Motor neuron (in vitro differentiated cells): ENCODE measurements around the gene ANP32A. TPM values are rescaled to one million over a fixed set of nuclear protein-coding genes. Genes with fewer than 3 reads are reported as not detected.
"Not testable (repeated sequence)": the region's sequence is repeated elsewhere in the genome, so short reads cannot be mapped to it uniquely, and the experiment has no call there.

Experiments used
- ATAC-seq, 8 experiments: fragments of 200-7000 bp; cut with Tn5 transposase; replicated peaks in 6 of 8; 2 replicates each; pipeline ENCODE4 v1.8.0; 2021; ENCODE audit warnings: mild to moderate bottlenecking in 8 of 8, moderate library complexity in 8 of 8
- H3K27ac ChIP-seq, 2 donors: fragments of 250-450 bp; sonication (Bioruptor Pico); 2 replicates each; pipeline ENCODE4 v1.9.0; 2021; ENCODE audit warnings: antibody characterized with exemption in 2 of 2, mild to moderate bottlenecking in 2 of 2, moderate library complexity in 1 of 2
- H3K4me1 ChIP-seq, 2 donors: fragments of 250-450 bp; sonication (Bioruptor Pico); replicated peaks in 1 of 2; 2 replicates each; pipeline ENCODE4 v1.6.1; 2021; ENCODE audit warnings: antibody characterized with exemption in 2 of 2, mild to moderate bottlenecking in 2 of 2, moderate library complexity in 1 of 2
- H3K4me3 ChIP-seq, 5 donors: fragments of 250-450 bp; sonication (Bioruptor Pico); 2 replicates each; pipeline ENCODE4 v1.9.0; 2021; ENCODE audit warnings: antibody characterized with exemption in 5 of 5, mild to moderate bottlenecking in 5 of 5, moderate library complexity in 4 of 5
- WGBS, 10 experiments: fragments of 450-650 bp; shearing (Covaris generic); methylation state at CpG; one replicate each; pipeline ENCODE4 v1.0.0; 2022; 5-methylcytosine and 5-hydroxymethylcytosine counted together
- in situ Hi-C, 9 experiments: fragments of 400-800 bp; cut with MboI; loops; one replicate each; pipeline ENCODE4 v1.15.0; 2021; ENCODE audit warnings: low sequenced_read_pairs in 9 of 9, low pct_unique_long_range_greater_than_20kb in 2 of 9; ENCODE audit not compliant: unreplicated experiment in 9 of 9
- total RNA-seq, 8 experiments: library from RNA; unstranded; fragments of 300-600 nt; gene quantifications; 2 replicates each; pipeline versions ENCODE4 v1.2.3 to v1.2.4, GENCODE V29; 2022

Gene ANP32A
- 100 to 1,000 TPM in 7 of 8 experiments, 10 to 100 TPM in 1; 49.4 to 217 (median 150) TPM for total RNA-seq

GRCh38 chr15:68820295-68821189 is at the start of gene ANP32A:
Gene ANP32A (minus strand): TSS chr15:68820895. CDS start chr15:68820751, 144 bp downstream.
- in situ Hi-C loops: no loop called here
- 0% methylated on average over 1 to 6 of the region's 81 CpGs; no CpG with 5 or more reads in 7 of the 10 experiments for WGBS, 10 experiments
- Histone ChIP-seq H3K4me1 (peaks cover 13% of the 10 kb centered on the region in 2 donors), H3K4me3 (peak within 1 kb of the TSS; percentile 55 to 92 (median 91)), H3K27ac (peak within 1 kb of the TSS; percentile 99)
- ATAC-seq: peak; percentile 63 to 82 (median 78)

- Histone ChIP-seq H3K4me3 (no peak overlapping the region), H3K27ac (no peak overlapping the region), H3K4me1 (no peaks in the 10 kb centered on the region)
- ATAC-seq: no peak
- in situ Hi-C loops: no loop called here
- 60 to 83% (median 79%) methylated on average over 1 to 2 of the region's 2 CpGs; no CpG with 5 or more reads in 4 of the 10 experiments for WGBS, 10 experiments
Observed at GRCh38 chr15:68868296-68868695, 47.6 kb upstream of the ANP32A start.

- Histone ChIP-seq H3K4me3 (no peak overlapping the region), H3K4me1 (no peaks in the 10 kb centered on the region), H3K27ac (no peak overlapping the region)
- ATAC-seq: no peak
- in situ Hi-C loops: no loop called here
Observed at GRCh38 chr15:68862415-68862814, 41.7 kb upstream of the ANP32A start.

DNA sequence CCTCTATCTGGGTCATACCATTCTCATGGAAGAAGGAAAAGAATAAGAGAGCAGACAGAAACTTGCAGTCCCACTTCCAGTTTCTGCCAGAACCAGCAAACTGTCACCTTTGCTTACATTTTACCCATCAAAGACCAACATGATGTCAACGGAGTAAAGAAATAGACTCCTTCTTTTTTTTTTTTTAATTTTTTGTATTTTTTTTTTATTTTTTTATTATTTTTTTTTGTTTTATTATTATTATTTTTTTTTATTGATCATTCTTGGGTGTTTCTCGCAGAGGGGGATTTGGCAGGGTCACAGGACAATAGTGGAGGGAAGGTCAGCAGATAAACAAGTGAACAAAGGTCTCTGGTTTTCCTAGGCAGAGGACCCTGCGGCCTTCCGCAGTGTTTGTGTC is 38.0 kb upstream of the ANP32A start:
- WGBS, 10 experiments: 17 to 78% (median 62%) methylated on average over 1 to 4 of the region's 4 CpGs; no CpG with 5 or more reads in 2 of the 10 experiments
- H3K27ac ChIP-seq, in situ Hi-C loops: not testable (repeated sequence)

DNA sequence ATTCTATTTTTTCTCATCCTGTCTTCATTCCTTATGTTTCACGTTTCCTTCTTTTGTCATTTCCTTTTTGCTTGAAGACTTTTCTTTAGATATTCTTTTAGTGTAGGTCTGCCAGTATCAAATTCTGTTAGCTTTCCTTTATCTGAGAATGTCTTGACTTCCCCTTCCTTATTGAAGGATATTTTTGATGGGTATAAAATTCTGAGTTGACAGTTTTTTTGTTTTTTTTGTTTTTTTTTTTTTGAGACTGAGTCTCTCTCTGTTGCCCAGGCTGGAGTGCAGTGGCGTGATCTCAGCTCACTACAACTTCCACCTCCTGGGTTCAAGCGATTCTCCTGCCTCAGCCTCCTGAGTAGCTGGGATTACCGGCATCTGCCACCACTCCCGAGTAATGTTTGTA is 36.7 kb upstream of the ANP32A start:
- H3K27ac ChIP-seq, in situ Hi-C loops, H3K4me1 ChIP-seq, ATAC-seq, H3K4me3 ChIP-seq: not testable (repeated sequence)
- 39 to 100% (median 81%) methylated on average over 1 to 5 of the region's 5 CpGs for WGBS, 10 experiments

More for the DNA sequence above, 38.0 kb upstream of the ANP32A start:
- not testable (repeated sequence) for ATAC-seq, H3K4me3 ChIP-seq, H3K4me1 ChIP-seq

DNA sequence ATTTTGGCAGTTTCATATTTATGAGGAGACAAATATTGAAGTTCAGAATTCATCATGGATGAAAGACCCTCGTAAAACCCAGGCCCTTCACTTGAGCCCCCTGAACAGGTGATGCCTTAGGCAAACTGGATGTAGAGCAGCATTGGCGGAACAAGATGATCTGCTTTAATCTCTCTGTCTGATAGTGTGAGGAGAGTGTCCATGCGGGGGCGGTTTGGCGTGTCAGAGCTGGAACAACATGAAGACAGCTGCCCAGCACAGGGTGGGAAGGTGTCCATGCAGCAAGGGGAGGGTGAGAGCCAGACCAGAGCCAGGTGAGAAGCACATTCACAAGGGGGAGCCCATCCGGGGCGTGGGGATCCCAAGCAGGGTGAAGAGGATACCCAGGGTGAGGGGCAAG is 31.8 kb upstream of the ANP32A start:
- no peak for ATAC-seq
- Histone ChIP-seq H3K27ac (no peak overlapping the region), H3K4me1 (no peaks in the 10 kb centered on the region), H3K4me3 (no peak overlapping the region)
- 20 to 83% (median 56%) methylated on average over 1 to 5 of the region's 7 CpGs; no CpG with 5 or more reads in 2 of the 10 experiments for WGBS, 10 experiments
- in situ Hi-C loops: no loop called here

DNA sequence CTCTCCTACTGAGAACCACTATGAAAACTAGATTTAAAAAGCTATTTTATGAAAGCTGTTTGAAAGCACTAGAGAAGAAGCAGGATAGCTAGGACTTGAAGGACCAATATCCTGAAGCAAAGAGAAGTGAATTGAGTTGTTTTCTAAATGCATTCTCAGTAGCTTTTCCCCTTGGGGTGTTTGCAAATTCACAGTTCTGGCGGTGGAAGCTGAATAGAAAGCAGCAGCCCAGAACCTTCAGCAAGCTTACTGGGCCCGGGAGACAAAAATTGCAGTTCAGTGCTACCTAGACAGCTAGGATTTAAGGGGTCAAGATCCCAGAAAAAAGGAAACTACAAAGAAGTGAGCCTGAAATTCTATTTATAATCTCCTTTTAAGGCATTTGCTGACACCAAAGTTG is 31.3 kb upstream of the ANP32A start:
- no peak overlapping the region for H3K27ac ChIP-seq
- no peak for ATAC-seq
- in situ Hi-C loops: no loop called here
- H3K4me3 ChIP-seq: no peak overlapping the region
- H3K4me1 ChIP-seq: no peaks in the 10 kb centered on the region
- 0 to 80% (median 43%) methylated on average over 1 to 2 of the region's 2 CpGs; no CpG with 5 or more reads in 1 of the 10 experiments for WGBS, 10 experiments

DNA sequence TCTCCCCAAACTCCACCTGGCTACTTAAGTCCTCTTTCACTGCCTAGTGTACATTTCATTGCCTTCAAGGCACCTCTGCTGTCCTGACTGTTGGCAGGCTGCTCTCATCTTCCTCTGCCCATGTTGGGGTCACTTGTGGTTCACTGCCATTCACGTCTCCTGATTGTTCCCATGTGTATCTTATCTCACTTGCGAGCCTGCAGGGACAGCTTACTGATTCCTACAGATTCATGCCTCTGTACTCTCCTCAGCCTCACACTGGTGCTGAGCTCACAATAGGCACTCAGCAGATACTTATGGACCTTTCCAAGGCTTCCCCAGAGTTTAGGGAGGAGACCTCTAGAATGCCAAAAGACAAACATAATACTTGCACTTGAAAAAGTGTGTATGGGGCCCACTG is 28.8 kb upstream of the ANP32A start:
- no peaks in the 10 kb centered on the region for H3K4me1 ChIP-seq
- ATAC-seq: no peak
- H3K27ac ChIP-seq: no peak overlapping the region
- WGBS, 10 experiments: 0 to 71% (median 60%) methylated on average over 1 to 2 of the region's 2 CpGs; no CpG with 5 or more reads in 5 of the 10 experiments
- in situ Hi-C loops: no loop called here
- H3K4me3 ChIP-seq: no peak overlapping the region

DNA sequence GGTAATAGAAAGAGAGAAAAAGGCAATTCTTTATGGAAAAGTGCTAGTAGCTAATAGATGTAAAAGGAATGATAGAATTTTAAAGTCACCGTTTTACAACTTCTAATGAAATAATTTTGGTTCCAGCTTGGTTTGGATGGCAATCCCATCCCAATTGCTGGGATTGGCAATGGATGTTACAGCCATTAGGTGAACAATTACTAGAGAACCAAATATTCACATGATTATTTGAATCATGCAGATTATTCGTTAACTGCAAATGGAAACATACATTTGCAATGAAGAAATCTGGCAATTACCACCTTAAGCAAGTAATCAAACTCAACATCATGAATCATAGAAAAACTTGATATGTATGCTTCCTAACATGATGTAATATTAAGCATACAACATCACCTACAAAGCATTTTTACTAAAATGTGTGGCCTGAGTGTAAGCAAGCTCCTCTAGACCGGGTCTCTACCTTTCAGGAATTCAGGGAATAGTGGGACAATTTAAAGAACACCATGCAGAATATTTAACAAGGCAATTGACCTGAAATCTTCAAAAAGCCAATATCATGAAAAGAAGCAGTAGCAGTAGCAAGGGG is 26.2 kb upstream of the ANP32A start:
- Histone ChIP-seq H3K4me1 (no peaks in the 10 kb centered on the region), H3K27ac (no peak overlapping the region), H3K4me3 (no peak overlapping the region)
- ATAC-seq: no peak
- in situ Hi-C loops: no loop called here
- WGBS, 10 experiments: 45 to 97% (median 80%) methylated on average over 1 to 3 of the region's 3 CpGs

GRCh38 chr15:68844856-68845550 is 24.3 kb upstream of the ANP32A start:
- H3K4me1 ChIP-seq: no peaks in the 10 kb centered on the region

GRCh38 chr15:68843425-68844311 is 23.0 kb upstream of the ANP32A start:
- no peak overlapping the region for H3K27ac ChIP-seq
- in situ Hi-C loops: no loop called here
- H3K4me3 ChIP-seq: peak overlapping the region; percentile 11 to 26 (median 18)
- peak; percentile 58 to 82 (median 70) for ATAC-seq
- H3K4me1 ChIP-seq: no peaks in the 10 kb centered on the region
- WGBS, 10 experiments: 0 to 29% (median 9%) methylated on average over 1 to 21 of the region's 32 CpGs

More at GRCh38 chr15:68844856-68845550, 24.3 kb upstream of the ANP32A start:
- ATAC-seq: no peak
- H3K27ac ChIP-seq: no peak overlapping the region
- 0 to 100% (median 89%) methylated on average over 1 to 4 of the region's 5 CpGs; no CpG with 5 or more reads in 1 of the 10 experiments for WGBS, 10 experiments
- in situ Hi-C loops: no loop called here
- H3K4me3 ChIP-seq: no peak overlapping the region

- WGBS, 10 experiments: 18 to 89% (median 70%) methylated on average over 1 of the region's 1 CpG; no CpG with 5 or more reads in 2 of the 10 experiments
- in situ Hi-C loops: no loop called here
- ATAC-seq: no peak
- H3K27ac ChIP-seq: no peak overlapping the region
- H3K4me1 ChIP-seq: no peaks in the 10 kb centered on the region
- H3K4me3 ChIP-seq: no peak overlapping the region
Observed at GRCh38 chr15:68842958-68843357, 22.3 kb upstream of the ANP32A start.
